ENCODE measurements around the gene TYSND1.
"Not testable (repeated sequence)": the region's sequence is repeated elsewhere in the genome, so short reads cannot be mapped to it uniquely, and the experiment has no call there.

TYSND1 gene

GRCh38 chr10:70164163-70164562, 17.7 kb upstream of the TYSND1 start:
- DNase-seq (ENCODE audit: low spot score) = no peak

GRCh38 chr10:70163448-70163847, 16.9 kb upstream of the TYSND1 start:
- DNase-seq (ENCODE audit: low spot score) = no peak

GRCh38 chr10:70162892-70163201, 16.3 kb upstream of the TYSND1 start:
- DNase-seq (ENCODE audit: low spot score) = peak; percentile 88

DNA sequence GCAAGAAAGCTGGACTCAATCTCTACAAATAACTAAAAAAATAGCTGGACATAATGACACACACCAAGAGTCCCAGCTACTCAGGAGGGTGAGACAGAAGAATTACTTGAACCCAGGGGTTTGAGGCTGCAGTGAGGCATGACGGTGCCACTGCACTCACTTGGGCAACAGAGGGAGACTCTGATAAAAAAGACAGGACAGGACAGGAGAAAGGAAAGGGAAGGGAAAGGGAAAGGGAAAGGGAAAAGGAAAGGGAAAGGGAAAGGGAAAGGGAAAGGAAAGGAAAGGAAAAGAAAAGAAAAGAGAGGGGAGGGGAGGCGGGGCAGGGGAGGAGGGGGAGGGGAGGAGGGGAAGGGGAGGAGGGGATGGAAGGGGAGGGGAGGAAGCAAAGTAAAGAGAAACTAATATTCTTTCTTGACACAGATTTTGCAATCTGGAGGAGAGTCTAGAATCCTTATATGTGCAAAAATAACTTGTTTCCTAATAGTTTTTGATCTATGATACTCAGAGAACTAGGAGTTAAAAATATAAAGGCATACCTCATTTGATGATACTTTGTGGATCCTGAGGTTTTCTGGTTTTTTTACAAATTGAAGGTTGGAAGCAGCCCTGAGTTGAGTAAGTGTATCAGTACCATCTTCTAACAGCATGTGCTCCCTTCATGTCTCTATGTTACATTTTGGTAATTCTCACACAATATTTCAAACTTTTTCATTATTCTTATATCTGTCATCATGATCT, 15.8 kb upstream of the TYSND1 start:
- no peak for DNase-seq (ENCODE audit: low spot score)

- no peak for DNase-seq (ENCODE audit: low spot score)
Measured at GRCh38 chr10:70160798-70161197, 14.3 kb upstream of the TYSND1 start.

DNA sequence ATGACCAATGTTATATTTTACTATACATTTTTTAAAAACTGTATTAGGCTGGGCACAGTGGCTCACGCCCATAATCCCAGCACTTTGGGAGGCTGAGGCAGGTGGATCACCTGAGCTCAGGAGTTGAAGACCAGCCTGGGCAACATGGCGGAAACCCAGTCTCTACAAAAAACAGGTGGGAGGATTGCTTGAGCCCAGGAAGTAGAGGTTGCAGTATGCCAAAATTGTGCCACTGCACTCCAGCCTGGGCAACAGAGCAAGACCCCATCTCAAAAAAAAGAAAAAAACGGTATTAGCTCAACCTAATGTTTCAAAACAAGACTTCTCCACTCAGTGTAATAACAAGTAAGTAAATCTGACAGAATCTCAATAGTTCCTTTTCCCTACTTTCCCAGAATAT, 12.9 kb upstream of the TYSND1 start:
- DNase-seq (ENCODE audit: low spot score) = not testable (repeated sequence)

GRCh38 chr10:70158113-70158512, 11.6 kb upstream of the TYSND1 start:
- DNase-seq (ENCODE audit: low spot score) = no peak

DNA sequence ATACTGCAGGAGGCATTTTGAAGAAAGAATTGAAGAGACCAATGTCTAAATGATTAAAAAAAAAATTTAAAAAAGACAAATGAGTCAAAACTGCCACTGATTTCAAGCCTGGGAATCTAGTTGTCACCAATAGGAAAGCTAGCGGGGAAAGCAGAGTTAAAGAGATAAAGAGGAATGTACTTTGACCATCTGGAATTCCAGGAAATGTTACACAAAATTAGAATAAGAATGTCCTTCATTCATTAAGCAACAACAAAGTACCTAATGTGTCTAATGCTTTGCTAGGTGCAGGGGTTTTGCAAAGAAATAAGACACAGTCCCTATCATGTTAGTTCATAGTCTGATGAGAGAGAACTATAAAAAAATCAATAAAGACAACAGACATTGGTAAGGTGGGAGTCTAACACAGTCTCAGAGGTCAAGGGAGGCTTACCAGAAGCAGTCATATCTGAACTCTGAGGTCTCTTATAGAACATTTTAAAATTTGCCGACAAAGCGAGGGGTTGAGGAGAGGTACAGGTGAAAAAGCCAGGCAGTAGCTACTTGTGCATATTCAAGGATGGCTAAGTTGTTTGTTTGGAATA, 8.8 kb upstream of the TYSND1 start:
- no peak for DNase-seq (ENCODE audit: low spot score)

DNA sequence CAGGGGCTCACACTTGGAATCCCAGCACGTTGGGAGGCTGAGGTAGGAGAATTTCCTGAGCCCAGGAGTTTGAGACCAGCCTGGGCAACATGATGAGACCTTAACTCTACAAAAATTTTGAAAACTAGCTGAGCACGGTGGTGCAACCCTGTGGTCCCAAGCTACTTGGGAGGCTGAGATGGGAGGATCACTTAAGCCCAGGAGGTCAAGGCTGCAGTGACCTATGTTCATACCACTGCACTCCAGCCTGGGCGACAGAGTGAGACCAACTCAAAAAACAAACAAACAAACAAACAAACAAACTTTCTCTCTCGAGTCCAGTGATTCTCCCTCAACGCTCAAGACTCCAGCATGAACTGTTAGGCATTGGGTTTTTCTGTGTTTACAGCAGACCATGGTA, 2.0 kb upstream of the TYSND1 start:
- DNase-seq (ENCODE audit: low spot score) = no peak

DNA sequence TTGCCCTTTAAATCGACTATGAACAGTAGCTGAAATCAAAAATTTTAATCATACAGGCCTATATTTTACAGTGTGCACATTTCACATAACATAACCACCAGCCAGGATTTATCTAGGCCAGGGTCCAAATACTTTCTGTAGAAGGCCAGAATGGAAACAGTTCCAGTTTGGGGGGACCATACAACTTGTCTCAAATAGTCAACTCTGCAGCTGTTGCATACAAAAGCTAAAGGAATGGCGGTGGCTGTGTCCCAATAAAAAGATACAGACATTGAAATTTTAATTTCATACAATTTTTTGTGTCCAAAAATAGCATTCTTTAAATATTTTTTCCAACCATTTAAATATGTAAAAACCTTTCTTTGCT, 742 bp upstream of the TYSND1 start:
- no peak for DNase-seq (ENCODE audit: low spot score)

DNA sequence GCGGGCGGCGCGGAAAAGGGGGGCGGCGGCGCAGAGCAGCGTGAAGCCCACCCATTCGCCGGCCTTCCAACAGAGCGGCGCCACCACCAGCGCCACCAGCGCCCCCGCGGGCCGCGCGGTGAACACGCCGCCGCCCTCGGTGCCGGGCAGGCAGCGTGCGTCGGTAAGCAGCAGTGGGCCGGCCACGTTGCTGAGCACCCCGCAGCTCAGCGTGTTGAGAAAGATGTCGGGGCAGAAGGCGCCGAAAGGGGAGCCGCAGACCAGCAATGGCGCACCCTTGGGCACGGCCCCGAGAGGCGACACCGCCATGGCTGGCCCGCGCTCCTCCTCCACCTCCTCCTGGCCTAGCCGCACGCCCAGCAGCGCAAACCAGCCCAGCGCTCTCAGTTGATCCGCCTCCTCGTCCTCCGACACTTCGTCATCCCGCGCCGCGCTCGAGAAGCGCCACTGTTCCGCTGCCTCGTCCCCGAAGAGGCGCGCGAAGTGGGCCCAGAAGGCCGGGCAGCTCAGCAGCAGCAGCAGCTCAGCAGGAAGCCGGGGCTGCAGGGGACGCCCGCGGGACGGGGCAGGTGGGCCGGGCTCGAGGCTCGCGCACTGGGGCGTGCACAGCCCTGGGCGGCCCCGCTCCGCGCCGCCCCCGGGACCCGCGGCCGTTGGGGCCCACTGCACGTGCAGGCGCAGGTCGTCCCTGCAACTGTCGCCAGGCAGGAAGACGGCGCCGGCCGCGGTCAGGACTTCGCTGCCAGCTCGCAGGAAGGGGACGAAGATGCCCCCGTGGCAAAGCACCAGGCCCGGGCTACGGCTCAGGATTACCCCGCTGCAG, 623 bp downstream of the TYSND1 start:
- DNase-seq (ENCODE audit: low spot score) = peak; percentile 64

- DNase-seq (ENCODE audit: low spot score) = no peak
Measured at GRCh38 chr10:70145166-70145665, 1.3 kb downstream of the TYSND1 start.

GRCh38 chr10:70144372-70145110, 2.0 kb downstream of the TYSND1 start:
- DNase-seq (ENCODE audit: low spot score) = no peak

DNA sequence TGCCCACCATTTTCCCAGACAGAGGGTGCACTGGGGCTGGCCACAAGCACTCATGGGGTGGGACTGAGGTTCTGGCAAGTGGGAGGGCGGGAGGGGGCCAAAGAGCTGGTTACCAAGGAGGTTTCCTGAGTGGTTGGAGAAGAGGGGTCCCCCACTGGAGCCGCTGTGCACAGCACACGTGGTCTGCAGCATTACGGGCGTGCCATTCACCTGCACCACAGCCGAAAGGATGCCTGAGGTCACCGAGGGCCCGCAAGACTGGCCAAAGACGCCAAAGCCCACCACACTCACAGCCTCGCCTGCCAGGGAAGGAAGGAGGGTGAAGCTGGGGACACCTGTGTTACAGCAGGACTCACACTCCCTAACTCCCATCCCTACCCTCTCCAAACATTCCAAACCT, 3.9 kb downstream of the TYSND1 start:
- DNase-seq (ENCODE audit: low spot score) = no peak

DNA sequence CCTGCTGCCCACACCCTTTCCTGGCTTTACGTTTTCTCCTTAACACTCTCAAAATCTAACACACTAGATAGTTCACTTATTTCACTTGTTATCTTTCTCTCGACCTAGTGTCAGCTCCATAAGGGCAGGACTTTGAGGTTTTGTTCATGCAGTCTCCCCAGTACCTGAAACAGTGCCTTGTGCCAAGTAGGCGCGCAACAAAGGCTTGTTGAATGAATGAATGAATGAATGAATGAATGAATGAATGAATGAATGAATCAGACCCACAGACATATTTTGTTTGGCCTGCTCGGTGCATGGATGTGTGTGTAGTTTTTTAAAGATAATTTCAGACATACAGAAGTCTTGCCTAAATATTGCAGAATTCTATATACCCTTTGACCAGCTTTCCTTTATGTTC, 6.2 kb downstream of the TYSND1 start:
- no peak for DNase-seq (ENCODE audit: low spot score)

DNA sequence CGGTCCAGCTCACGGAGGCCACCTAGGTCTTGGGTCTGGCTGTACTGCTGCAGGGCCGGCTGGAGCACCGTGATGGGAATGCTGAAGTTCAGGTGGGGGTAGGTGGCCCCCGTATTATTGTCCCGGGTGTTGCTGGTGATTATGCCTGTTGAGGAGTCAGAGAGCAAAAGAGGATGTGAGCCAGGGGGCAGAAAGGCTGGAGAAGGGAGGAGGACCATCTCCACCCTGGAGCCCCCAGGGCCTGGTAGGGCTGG, 6.6 kb downstream of the TYSND1 start:
- no peak for DNase-seq (ENCODE audit: low spot score)

DNA sequence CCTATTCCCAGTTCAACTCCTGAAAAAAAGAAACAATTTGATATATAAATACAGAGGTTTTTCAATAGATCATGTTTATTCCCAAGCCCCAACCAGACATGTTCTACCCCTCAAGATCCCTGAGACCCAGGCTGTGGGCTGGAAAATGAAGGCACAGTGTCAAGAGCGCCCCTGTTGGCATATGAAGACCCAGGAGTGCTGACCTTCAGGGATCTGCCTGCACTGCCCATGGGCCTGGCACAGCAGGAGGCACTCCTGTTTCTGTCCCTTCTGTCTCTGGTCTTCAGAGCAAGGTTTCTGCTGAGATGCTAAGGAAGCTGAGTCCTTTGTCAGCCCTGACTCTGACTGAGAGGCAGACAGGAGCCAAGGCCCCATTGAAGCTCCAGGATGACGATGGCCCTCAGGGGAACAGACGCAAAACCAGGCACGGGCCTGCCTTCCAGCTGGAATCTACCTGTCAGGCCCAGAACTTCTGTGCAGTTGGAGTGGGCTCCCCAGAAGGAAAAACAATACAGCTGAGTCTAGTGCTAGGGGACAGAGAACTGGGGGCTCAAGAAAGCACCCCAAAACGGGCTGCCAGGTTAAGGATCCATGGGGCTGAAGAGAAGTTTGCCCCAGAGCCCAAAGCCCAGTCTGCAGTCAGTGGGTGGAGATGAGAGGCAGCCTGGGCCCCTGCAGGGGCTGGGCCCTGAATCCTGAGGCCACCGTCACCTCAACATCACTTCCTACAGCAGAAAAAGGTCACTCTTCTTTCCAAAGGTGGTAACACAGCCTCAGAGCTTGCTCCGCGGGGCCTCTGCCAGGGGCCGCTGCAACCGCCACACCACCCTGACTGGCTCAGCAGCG, 7.1 kb downstream of the TYSND1 start:
- DNase-seq (ENCODE audit: low spot score) = no peak

DNA sequence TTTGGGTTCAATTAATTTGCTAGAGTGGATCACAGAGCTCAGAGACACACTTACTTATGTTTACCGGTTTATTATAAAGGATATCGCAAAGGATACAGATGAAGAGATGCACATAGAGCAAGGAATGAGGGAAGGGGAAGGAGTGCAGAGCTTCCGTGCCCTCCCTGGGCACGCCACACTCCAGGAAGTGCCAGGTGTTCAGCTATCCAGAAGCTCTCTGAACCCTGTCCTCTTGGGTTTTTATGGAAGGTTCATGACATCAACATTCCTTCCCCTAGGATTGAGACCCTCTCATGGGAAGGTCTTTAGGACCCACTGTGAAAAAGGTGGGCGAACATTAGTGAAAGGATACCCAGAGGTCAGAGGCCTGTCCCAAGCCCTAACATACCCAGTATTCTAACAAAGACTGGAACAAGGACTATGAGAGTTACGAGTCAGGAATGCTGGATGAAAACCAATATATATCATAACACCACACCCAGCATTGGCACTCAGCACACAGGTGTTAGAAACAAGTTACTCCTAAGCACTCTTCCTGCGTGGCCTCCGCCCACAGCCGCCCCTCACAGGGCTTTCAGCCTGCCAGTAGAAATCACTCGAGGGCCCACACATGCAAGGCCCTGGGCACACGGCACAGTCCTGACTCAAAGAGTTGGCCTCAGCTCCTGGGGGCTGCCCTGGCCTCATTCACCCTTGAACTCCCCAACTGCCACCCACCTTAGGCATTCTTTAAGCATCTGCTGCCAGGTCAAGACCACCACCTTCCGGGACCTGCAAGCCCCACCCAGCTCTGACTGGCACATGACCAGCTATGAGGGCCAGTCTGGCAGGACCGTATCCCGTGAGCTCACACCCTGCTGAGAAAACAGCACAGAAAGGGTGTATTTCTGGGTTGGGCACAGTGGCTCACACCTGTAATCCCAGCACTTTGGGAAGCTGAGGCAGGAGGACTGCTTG, 8.3 kb downstream of the TYSND1 start:
- DNase-seq (ENCODE audit: low spot score) = no peak

DNA sequence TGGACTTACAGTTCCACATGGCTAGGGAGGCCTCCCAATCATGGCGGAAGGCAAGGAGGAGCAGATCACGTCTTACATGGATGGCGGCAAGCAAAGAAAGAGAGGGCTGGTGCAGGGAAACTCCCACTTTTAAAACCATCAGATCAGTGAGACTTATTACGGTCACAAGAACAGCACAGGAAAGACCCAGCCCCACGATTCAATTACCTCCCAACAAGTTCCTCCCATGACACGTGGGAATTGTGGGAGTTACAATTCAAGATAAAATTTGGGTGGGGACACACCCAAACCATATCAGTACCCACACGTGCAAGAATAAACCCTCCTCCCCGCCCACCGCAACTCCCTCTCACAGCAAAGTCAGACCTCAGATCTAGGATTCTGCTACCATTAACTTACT, 9.4 kb downstream of the TYSND1 start:
- no peak for DNase-seq (ENCODE audit: low spot score)

GRCh38 chr10:70135684-70136083, 10.8 kb downstream of the TYSND1 start:
- no peak for DNase-seq (ENCODE audit: low spot score)

DNA sequence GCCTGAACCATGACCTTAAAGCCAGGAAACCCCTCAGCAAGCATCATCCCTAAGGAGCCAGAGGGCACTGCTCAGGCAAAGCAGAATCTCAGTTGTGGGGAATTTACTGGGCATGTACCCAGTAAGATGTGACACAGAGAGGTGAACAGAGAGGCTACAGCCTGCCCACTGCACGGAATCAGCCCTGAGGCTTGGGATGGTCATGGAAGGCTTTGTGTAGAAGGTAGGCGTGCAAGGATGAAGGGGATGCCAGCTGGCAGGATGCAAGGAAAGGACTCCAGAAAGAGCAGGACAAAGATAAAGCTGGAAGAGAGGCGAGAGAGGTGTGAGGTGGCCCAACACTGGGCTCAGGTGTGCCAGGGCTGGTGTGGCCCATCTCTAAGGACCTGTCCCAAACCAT, 11.5 kb downstream of the TYSND1 start:
- DNase-seq (ENCODE audit: low spot score) = no peak

Measured in activated CD4-positive, alpha-beta T cell treated with anti-CD3 and anti-CD28 coated beads, Interleukin-2, Interleukin-4, amounts not matched to agents 100 ng/mL and 50 ng/mL, durations not matched to agents 16 hours and 8 hours (primary cell).